ENCODE data around the gene RARB. TPM values are rescaled to one million over a fixed set of nuclear protein-coding genes. Genes with fewer than 3 reads are reported as not detected.

RARB gene
- total and polyA plus RNA-seq, 2 donors (not counting 3 experiments of a cell fraction or from before 2014, with no cell fraction given) = 15.3 to 23.4 TPM

DNA sequence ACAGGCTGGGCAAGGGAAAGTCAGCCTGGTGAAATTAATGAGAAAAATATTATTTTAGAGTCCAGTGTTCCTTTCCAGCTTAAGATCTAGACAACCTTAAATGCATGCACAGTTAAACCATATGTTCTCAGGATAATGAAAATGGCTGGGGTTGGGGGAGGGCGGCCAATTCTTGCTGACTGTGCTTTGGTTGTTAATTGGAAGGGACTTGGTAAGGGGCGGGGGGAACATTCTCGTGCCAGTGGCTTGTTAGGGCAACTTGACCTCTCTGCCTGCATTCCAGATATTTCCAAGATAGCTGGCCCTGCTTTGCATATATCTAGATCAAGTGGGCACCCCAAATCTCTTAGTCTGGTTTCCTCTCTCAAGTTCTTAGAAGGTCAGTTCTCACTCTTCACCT is 124.2 kb downstream of the RARB start:
- FAIRE-seq (no peak), DNase-seq (ENCODE audit: low read depth, low spot score) (no peak)
- H3K27ac ChIP-seq (ENCODE audit: insufficient read depth, low read depth, low read length) = no peak overlapping the region
- H4K20me1 ChIP-seq (replicated peaks; ENCODE audit: control insufficient read depth, extremely low read depth, insufficient read depth, low read length) = no peaks in the 10 kb centered on the region
- no peaks in the 10 kb centered on the region for H3K79me2 ChIP-seq (ENCODE audit: control insufficient read depth, insufficient read depth, low read length)
- no peak overlapping the region for H3K4me2 ChIP-seq (ENCODE audit: insufficient read depth, low read length)
- no peak overlapping the region for H3K4me3 ChIP-seq (replicated peaks in 1 of 3; ENCODE audit: insufficient read depth in 1 of 3, low read depth in 1 of 3, low read length in 3 of 3)
- ChIA-PET CTCF (interaction anchor here (1.1 kb wide), 1 partner anchor 41 kb away, joined by 3 read pairs; no protein-coding TSS in a partner anchor), POLR2A (no interaction called here)
- no TSS peak for BruUV-seq (replicated peaks)
- H3K9me3 ChIP-seq (replicated peaks; ENCODE audit: control insufficient read depth, insufficient read depth, low read length) = no peaks in the 10 kb centered on the region
- TF ChIP-seq POLR2A (IDR thresholded peaks at IDR 0.05; ENCODE audit: low read depth, low read length) (no peak), JUN (IDR thresholded peaks at IDR 0.05; ENCODE audit: borderline replicate concordance, insufficient read depth, insufficient read length, low read depth) (no peak), EZH2 (IDR thresholded peaks at IDR 0.05; ENCODE audit: borderline replicate concordance, low read depth, low read length, severe bottlenecking) (no peak), FOS (IDR thresholded peaks at IDR 0.05; ENCODE audit: borderline replicate concordance, insufficient read depth, low read length) (no peak), MYC (IDR thresholded peaks at IDR 0.05; ENCODE audit: low read depth, low read length) (no peak), GATA2 (IDR thresholded peaks at IDR 0.05; ENCODE audit: insufficient read depth, insufficient read length, low read depth, low read length) (no peak), POLR2AphosphoS5 (IDR thresholded peaks at IDR 0.05; ENCODE audit: insufficient read depth, low read depth, low read length) (no peak)
- TF ChIP-seq, protein P1, sequence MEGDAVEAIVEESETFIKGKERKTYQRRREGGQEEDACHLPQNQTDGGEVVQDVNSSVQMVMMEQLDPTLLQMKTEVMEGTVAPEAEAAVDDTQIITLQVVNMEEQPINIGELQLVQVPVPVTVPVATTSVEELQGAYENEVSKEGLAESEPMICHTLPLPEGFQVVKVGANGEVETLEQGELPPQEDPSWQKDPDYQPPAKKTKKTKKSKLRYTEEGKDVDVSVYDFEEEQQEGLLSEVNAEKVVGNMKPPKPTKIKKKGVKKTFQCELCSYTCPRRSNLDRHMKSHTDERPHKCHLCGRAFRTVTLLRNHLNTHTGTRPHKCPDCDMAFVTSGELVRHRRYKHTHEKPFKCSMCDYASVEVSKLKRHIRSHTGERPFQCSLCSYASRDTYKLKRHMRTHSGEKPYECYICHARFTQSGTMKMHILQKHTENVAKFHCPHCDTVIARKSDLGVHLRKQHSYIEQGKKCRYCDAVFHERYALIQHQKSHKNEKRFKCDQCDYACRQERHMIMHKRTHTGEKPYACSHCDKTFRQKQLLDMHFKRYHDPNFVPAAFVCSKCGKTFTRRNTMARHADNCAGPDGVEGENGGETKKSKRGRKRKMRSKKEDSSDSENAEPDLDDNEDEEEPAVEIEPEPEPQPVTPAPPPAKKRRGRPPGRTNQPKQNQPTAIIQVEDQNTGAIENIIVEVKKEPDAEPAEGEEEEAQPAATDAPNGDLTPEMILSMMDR (IDR thresholded peaks at IDR 0.05; ENCODE audit: extremely low read depth in 1 of 2, insufficient read depth in 1 of 2, low read depth in 1 of 2, low read length in 2 of 2) = no peak
- TF ChIP-seq, protein P2, sequence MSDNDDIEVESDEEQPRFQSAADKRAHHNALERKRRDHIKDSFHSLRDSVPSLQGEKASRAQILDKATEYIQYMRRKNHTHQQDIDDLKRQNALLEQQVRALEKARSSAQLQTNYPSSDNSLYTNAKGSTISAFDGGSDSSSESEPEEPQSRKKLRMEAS (IDR thresholded peaks at IDR 0.05; ENCODE audit: insufficient read depth, insufficient read length) = no peak
- H3K9ac ChIP-seq (replicated peaks; ENCODE audit: extremely low read depth, insufficient read depth, low read length) = no peak overlapping the region
- H3K9me1 ChIP-seq (replicated peaks; ENCODE audit: control insufficient read depth, extremely low read depth, insufficient read depth, low read length) = no peaks in the 10 kb centered on the region
- no peaks in the 10 kb centered on the region for H3K27me3 ChIP-seq (ENCODE audit: control insufficient read depth in 2 of 2, insufficient read depth in 2 of 2, low read length in 2 of 2)
- H3K4me1 ChIP-seq (ENCODE audit: control insufficient read depth, extremely low read depth, insufficient read depth, low read length) = peaks cover 15% of the 10 kb centered on the region
- intact Hi-C loops (cut with micrococcal nuclease) (no loop called here), dilution Hi-C loops (cut with MboI; ENCODE audit: extremely low pct_ligation_motif_present, low sequenced_read_pairs) (no loop called here)
- H3K36me3 ChIP-seq (ENCODE audit: control insufficient read depth in 2 of 2, extremely low read depth in 1 of 2, insufficient read depth in 2 of 2, low read length in 2 of 2) = no peaks in the 10 kb centered on the region
- no peak overlapping the region for H2AFZ ChIP-seq (ENCODE audit: low read depth, low read length)
